Hepatocyte (in vitro differentiated cells): Measurements from ENCODE around the gene CEMP1. TPM values are rescaled to one million over a fixed set of nuclear protein-coding genes. Genes with fewer than 3 reads are reported as not detected.

Experiments
- DNase-seq: peaks from one replicate; pipeline ENCODE4 v3.0.0-alpha.2; 2016; ENCODE audit warnings: low spot score
- H2AFZ ChIP-seq: fragments of 200-600 bp; sonication (generic); 2 replicates; pipeline ENCODE4 v1.6.0; 2016; ENCODE audit warnings: antibody characterized with exemption, mild to moderate bottlenecking
- H3K27ac ChIP-seq: fragments of 200-600 bp; sonication (generic); 2 replicates; pipeline ENCODE4 v1.5.1; 2016; ENCODE audit warnings: mild to moderate bottlenecking
- H3K27me3 ChIP-seq: fragments of 200-600 bp; sonication (generic); 2 replicates; pipeline ENCODE4 v1.6.1; 2016
- H3K36me3 ChIP-seq: fragments of 200-600 bp; sonication (generic); replicated peaks from 2 replicates; pipeline ENCODE4 v1.5.1; 2016; ENCODE audit warnings: low read depth; ENCODE audit not compliant: insufficient read depth
- H3K4me1 ChIP-seq: fragments of 200-600 bp; sonication (generic); 2 replicates; pipeline ENCODE4 v1.5.1; 2016; ENCODE audit warnings: mild to moderate bottlenecking, moderate library complexity; ENCODE audit not compliant: insufficient read depth
- H3K4me2 ChIP-seq: fragments of 200-600 bp; sonication (generic); 2 replicates; pipeline ENCODE4 v1.6.0; 2016
- H3K4me3 ChIP-seq: fragments of 200-600 bp; sonication (generic); 2 replicates; pipeline ENCODE4 v1.5.1; 2016; ENCODE audit warnings: mild to moderate bottlenecking
- H3K79me2 ChIP-seq: fragments of 200-600 bp; sonication (generic); 2 replicates; pipeline ENCODE4 v1.6.0; 2017; ENCODE audit warnings: mild to moderate bottlenecking
- H3K9me2 ChIP-seq: fragments of 200-600 bp; sonication (generic); replicated peaks from 2 replicates; pipeline ENCODE4 v1.6.0; 2017; ENCODE audit warnings: mild to moderate bottlenecking; ENCODE audit not compliant: insufficient read depth
- H3K9me3 ChIP-seq: fragments of 200-600 bp; sonication (generic); 2 replicates; pipeline ENCODE4 v1.5.1; 2016; ENCODE audit warnings: low read depth, mild to moderate bottlenecking
- H4K20me1 ChIP-seq: fragments of 200-600 bp; sonication (generic); 2 replicates; pipeline ENCODE4 v1.6.0; 2016; ENCODE audit warnings: mild to moderate bottlenecking; ENCODE audit not compliant: insufficient read depth, poor library complexity, severe bottlenecking
- CTCF ChIP-seq: fragments of 200-600 bp; sonication (generic); IDR thresholded peaks from 2 replicates; pipeline ENCODE4 v1.5.1; 2016; ENCODE audit warnings: antibody characterized with exemption, mild to moderate bottlenecking; ENCODE audit not compliant: poor library complexity
- EZH2 ChIP-seq: fragments of 200-600 bp; sonication (generic); IDR thresholded peaks from 2 replicates; pipeline ENCODE4 v1.6.1; 2016; ENCODE audit warnings: antibody characterized with exemption, mild to moderate bottlenecking, borderline replicate concordance
- EZH2phosphoT487 ChIP-seq: fragments of 200-600 bp; sonication (generic); IDR thresholded peaks from one replicate; pipeline ENCODE4 v1.6.1; 2018; ENCODE audit warnings: antibody characterized with exemption, mild to moderate bottlenecking, low read depth, moderate library complexity; ENCODE audit not compliant: unreplicated experiment, severe bottlenecking
- WGBS: methylation state at CpG from one replicate; pipeline ENCODE4 v1.1.6; 2016; ENCODE audit warnings: low lambda C conversion rate; ENCODE audit errors: missing lambda C conversion rate; 5-methylcytosine and 5-hydroxymethylcytosine counted together
- polyA plus RNA-seq: library from polyadenylated mRNA; unstranded; fragments of >200 nt; fragmentation: Nextera tagmentation; extraction: Ambion mirVana; gene quantifications from 2 replicates; pipeline ENCODE4 v1.2.1, GENCODE V29; 2016
- total RNA-seq: library from RNA; depleted of rRNA; stranded (reverse); fragments of >200 nt; gene quantifications from 2 replicates; pipeline ENCODE4 v1.2.3, GENCODE V29; 2014

CEMP1 gene
- total and polyA plus RNA-seq, 2 experiments from 2014 or later, result 11.1 TPM; not detected in 1

GRCh38 chr16:2508722-2509400, 22.3 kb downstream of the CEMP1 start:
- peaks cover under 1% of the 10 kb centered on the region for H3K79me2 ChIP-seq
- 92% methylated on average over 18 of the region's 18 CpGs for WGBS

DNA sequence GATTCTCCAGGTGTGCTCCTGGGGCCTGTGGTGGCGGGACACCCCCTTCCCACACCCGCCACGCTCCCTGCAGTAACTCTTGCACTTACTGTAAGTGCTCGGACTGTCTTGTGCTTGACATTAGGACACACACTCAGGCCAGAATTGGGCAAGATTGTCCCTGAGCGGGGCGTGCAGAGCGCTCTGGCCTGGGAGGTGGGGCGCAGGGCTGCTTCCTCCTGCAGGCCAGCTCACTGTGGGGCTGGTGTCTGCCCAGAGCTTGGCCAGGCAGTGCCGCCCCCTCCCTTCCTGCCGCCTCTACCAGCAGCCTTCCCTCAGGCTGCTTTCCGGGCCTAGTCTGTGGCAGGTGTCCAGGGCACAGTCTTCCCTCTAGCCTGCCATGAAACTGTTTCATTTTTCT, 23.5 kb downstream of the CEMP1 start:
- no peak overlapping the region for H3K4me2 ChIP-seq
- DNase-seq, result no peak
- no peaks in the 10 kb centered on the region for H3K27me3 ChIP-seq
- peaks cover 5% of the 10 kb centered on the region for H3K4me1 ChIP-seq
- H3K4me3 ChIP-seq, result no peak overlapping the region
- no peaks in the 10 kb centered on the region for H3K79me2 ChIP-seq
- H4K20me1 ChIP-seq, result no peaks in the 10 kb centered on the region
- no peaks in the 10 kb centered on the region for H3K36me3 ChIP-seq
- H3K9me3 ChIP-seq, result no peaks in the 10 kb centered on the region
- no peak overlapping the region for H3K27ac ChIP-seq
- H2AFZ ChIP-seq, result no peak overlapping the region
- no peak for TF ChIP-seq EZH2phosphoT487
- no peak for TF ChIP-seq EZH2
- TF ChIP-seq CTCF, result no peak
- no peaks in the 10 kb centered on the region for H3K9me2 ChIP-seq
- 97% methylated on average over 11 of the region's 11 CpGs for WGBS

More at GRCh38 chr16:2508722-2509400, 22.3 kb downstream of the CEMP1 start:
- Histone ChIP-seq H4K20me1 (no peaks in the 10 kb centered on the region), H3K4me2 (no peak overlapping the region), H3K36me3 (no peaks in the 10 kb centered on the region), H3K9me2 (no peaks in the 10 kb centered on the region), H3K27me3 (no peaks in the 10 kb centered on the region), H3K4me1 (peaks cover 8% of the 10 kb centered on the region), H2AFZ (no peak overlapping the region), H3K4me3 (no peak overlapping the region), H3K27ac (no peak overlapping the region), H3K9me3 (no peaks in the 10 kb centered on the region)
- no peak for DNase-seq
- TF ChIP-seq EZH2 (no peak), CTCF (no peak), EZH2phosphoT487 (no peak)

DNA sequence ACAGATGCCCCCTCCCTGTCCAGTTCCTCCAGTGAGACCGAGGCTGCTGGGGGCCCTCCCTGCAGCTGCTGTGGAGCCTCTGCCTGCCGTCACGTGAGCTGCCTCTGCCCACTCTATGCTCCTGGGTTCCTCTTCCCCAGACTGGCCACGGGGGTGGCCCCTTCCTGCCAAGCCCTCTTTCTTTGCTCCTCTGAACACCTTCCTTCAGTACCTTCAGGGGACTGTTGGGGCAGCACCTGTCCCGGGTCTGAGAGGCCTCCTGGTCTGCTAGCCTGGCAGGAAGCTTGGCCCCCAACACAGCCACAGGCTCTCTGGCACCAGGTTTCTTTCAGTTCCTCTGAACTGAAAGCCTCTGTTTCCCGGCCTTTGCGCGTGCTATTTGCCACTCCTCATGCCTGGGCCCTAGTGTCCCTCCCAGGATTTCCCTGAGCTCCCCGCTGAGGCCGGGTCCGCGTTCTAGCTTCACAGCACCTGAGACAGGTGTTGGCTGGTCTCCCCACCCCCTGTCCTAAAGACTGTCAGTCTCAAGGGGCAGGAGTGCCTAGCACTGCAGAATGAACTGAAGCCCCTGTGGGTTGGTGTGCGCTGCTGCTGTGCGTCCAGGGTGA, 24.1 kb downstream of the CEMP1 start:
- Histone ChIP-seq H3K27ac (no peak overlapping the region), H4K20me1 (no peaks in the 10 kb centered on the region), H3K79me2 (no peaks in the 10 kb centered on the region), H3K9me3 (no peaks in the 10 kb centered on the region), H2AFZ (no peak overlapping the region), H3K4me2 (no peak overlapping the region), H3K27me3 (no peaks in the 10 kb centered on the region), H3K4me3 (no peak overlapping the region), H3K36me3 (no peaks in the 10 kb centered on the region), H3K4me1 (peaks cover 8% of the 10 kb centered on the region), H3K9me2 (no peaks in the 10 kb centered on the region)
- TF ChIP-seq EZH2 (no peak), EZH2phosphoT487 (no peak), CTCF (no peak)
- no peak for DNase-seq
- WGBS, result 88% methylated on average over 14 of the region's 14 CpGs
